LNCaP clone FGC (cell line): ENCODE measurements around the gene LOXL3.

Source experiments
- DNase-seq: peaks from one replicate; pipeline ENCODE4 v3.0.0-alpha.2; 2011; ENCODE audit warnings: low read depth
- H3K4me3 ChIP-seq: 2 replicates; pipeline ENCODE4 v1.5.1; 2011; ENCODE audit warnings: mild to moderate bottlenecking, low read depth, low read length, control low read depth
- TF ChIP-seq, protein P1 (sequence below): IDR thresholded peaks from 2 replicates; pipeline ENCODE4 v1.5.1; 2012; ENCODE audit warnings: mild to moderate bottlenecking; ENCODE audit not compliant: control insufficient read depth, insufficient read depth; ENCODE audit errors: extremely low read depth

Gene LOXL3

DNA sequence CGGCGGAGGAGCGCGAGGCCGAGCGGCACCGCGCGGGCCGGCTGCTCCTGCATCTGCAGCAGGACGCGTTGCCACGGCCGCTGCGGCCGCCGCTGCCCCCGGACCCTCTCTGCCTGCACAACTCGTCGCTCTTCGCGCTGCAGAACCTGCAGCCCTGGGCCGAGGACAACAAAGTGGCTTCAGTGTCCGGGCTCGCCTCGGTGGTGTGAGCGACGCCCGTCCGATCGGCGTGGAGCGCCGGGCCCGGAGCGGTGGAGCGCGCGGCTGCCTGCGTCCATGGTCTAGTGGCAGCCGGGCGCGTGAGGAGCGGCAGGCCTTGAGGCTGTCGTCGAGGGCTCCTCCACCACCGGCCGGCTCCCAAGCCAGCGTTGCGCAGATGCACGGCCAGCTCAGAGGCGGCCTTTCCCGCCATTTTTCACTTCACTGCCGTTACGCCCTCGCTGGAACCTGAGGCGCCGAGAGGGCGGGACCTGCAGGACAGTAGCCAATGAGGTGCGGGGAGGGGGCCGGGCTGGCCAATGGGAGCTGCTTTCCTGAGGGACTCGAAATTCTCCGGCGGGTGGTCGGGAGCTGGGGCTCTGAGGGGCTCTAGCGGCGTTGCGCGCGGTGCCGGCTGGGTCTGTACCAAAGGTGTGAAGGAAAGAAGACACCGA is 37.6 kb downstream of the LOXL3 start:
- no peak for DNase-seq
- TF ChIP-seq, protein P1, sequence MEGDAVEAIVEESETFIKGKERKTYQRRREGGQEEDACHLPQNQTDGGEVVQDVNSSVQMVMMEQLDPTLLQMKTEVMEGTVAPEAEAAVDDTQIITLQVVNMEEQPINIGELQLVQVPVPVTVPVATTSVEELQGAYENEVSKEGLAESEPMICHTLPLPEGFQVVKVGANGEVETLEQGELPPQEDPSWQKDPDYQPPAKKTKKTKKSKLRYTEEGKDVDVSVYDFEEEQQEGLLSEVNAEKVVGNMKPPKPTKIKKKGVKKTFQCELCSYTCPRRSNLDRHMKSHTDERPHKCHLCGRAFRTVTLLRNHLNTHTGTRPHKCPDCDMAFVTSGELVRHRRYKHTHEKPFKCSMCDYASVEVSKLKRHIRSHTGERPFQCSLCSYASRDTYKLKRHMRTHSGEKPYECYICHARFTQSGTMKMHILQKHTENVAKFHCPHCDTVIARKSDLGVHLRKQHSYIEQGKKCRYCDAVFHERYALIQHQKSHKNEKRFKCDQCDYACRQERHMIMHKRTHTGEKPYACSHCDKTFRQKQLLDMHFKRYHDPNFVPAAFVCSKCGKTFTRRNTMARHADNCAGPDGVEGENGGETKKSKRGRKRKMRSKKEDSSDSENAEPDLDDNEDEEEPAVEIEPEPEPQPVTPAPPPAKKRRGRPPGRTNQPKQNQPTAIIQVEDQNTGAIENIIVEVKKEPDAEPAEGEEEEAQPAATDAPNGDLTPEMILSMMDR = no peak
- H3K4me3 ChIP-seq = no peak overlapping the region

GRCh38 chr2:74515271-74515980 is 38.3 kb downstream of the LOXL3 start:
- DNase-seq = no peak
- H3K4me3 ChIP-seq = no peak overlapping the region
- TF ChIP-seq, protein P1 = no peak

GRCh38 chr2:74514368-74515270 is 39.1 kb downstream of the LOXL3 start, which contains the start of gene TLX2:
Gene TLX2 (plus strand): TSS chr2:74514450. CDS start chr2:74514807, 357 bp downstream.
- no peak for DNase-seq
- no peak within 1 kb of the TSS for H3K4me3 ChIP-seq

GRCh38 chr2:74513605-74514367 is 40.0 kb downstream of the LOXL3 start:
- TF ChIP-seq, protein P1 = no peak
- no peak for DNase-seq
- no peak overlapping the region for H3K4me3 ChIP-seq

More at GRCh38 chr2:74514368-74515270, 39.1 kb downstream of the LOXL3 start, which contains the start of gene TLX2:
- TF ChIP-seq, protein P1 = no peak

GRCh38 chr2:74512744-74513604 is 40.8 kb downstream of the LOXL3 start:
- TF ChIP-seq, protein P1 = no peak
- no peak for DNase-seq
- no peak overlapping the region for H3K4me3 ChIP-seq
